HAP-1 (cell line): ENCODE measurements around the gene MATN3.

Source experiments
- DNase-seq, 2 experiments: peaks; one replicate each; pipeline ENCODE4 v3.0.0-alpha.2; 2016 to 2020; ENCODE audit warnings: low spot score in 2 of 2
- H3K27me3 ChIP-seq: fragments of 250-450 bp; sonication (Bioruptor Pico); 2 replicates; pipeline ENCODE4 v1.5.1; 2020; ENCODE audit warnings: low read depth, mild to moderate bottlenecking, moderate library complexity
- H3K36me3 ChIP-seq: fragments of 250-450 bp; sonication (Bioruptor Pico); replicated peaks from 2 replicates; pipeline ENCODE4 v1.5.1; 2020; ENCODE audit warnings: mild to moderate bottlenecking
- H3K4me1 ChIP-seq: fragments of 250-450 bp; sonication (Bioruptor Pico); 2 replicates; pipeline ENCODE4 v1.5.1; 2020; ENCODE audit warnings: mild to moderate bottlenecking
- H3K4me3 ChIP-seq: fragments of 250-450 bp; sonication (Bioruptor Pico); 2 replicates; pipeline ENCODE4 v1.5.1; 2020; ENCODE audit warnings: mild to moderate bottlenecking, moderate library complexity
- H3K9me3 ChIP-seq: fragments of 250-450 bp; sonication (Bioruptor Pico); 2 replicates; pipeline ENCODE4 v1.5.1; 2020; ENCODE audit warnings: mild to moderate bottlenecking, moderate library complexity
- in situ Hi-C: fragments of 300-500 bp; cut with MboI; formaldehyde crosslinking; loops from 3 replicates; pipeline ENCODE4 v1.14.3; 2020; ENCODE audit warnings: low sequenced_read_pairs, inconsistent platforms, mixed read lengths

MATN3 gene

GRCh38 chr2:20025065-20025786, 12.8 kb upstream of the MATN3 start:
- Histone ChIP-seq H3K36me3 (peaks cover under 1% of the 10 kb centered on the region; the same call in 1 of the 2 replicates), H3K9me3 (no peaks in the 10 kb centered on the region; the same call in 1 of the 2 replicates), H3K4me1 (no peaks in the 10 kb centered on the region), H3K27me3 (no peaks in the 10 kb centered on the region), H3K4me3 (no peak overlapping the region)
- no peak for DNase-seq
- in situ Hi-C loops = no loop called here

- Histone ChIP-seq H3K4me1 (no peaks in the 10 kb centered on the region), H3K9me3 (no peaks in the 10 kb centered on the region; the same call in 1 of the 2 replicates), H3K27me3 (no peaks in the 10 kb centered on the region), H3K4me3 (no peak overlapping the region), H3K36me3 (no peaks in the 10 kb centered on the region)
- in situ Hi-C loops = no loop called here
- DNase-seq = no peak
Observed at GRCh38 chr2:20023688-20024087, 11.2 kb upstream of the MATN3 start.

DNA sequence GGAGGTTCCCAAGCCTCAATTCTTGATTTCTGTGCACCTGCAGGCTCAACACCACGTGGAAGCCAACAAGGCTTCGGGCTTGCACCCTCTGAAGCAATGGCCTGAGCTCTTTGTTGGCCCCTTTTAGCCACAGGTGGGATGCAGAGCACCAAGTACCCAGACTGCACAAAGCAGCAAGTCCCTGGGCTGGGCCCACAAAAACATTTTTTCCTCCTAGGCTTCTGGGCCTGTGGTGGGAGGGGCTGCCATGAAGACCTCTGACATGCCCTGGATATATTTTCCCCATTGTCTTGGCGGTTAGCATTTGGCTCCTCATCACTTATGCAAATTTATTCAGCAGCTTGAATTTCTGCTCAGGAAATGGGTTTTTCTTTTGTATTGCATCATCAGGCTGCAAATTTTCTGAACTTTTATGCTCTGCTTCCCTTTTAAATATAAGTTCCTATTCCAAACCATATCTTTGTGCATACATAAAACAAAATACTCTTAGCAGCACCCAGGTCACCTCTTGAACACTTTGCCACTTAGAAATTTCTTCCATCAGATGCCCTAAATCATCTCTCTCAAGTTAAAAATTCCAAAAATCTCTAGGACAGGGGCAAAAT, 9.0 kb upstream of the MATN3 start:
- no peak overlapping the region for H3K4me3 ChIP-seq
- no peaks in the 10 kb centered on the region; the same call in 1 of the 2 replicates for H3K9me3 ChIP-seq
- H3K27me3 ChIP-seq = no peaks in the 10 kb centered on the region
- no peaks in the 10 kb centered on the region for H3K4me1 ChIP-seq
- DNase-seq = no peak
- in situ Hi-C loops = no loop called here
- no peaks in the 10 kb centered on the region for H3K36me3 ChIP-seq

DNA sequence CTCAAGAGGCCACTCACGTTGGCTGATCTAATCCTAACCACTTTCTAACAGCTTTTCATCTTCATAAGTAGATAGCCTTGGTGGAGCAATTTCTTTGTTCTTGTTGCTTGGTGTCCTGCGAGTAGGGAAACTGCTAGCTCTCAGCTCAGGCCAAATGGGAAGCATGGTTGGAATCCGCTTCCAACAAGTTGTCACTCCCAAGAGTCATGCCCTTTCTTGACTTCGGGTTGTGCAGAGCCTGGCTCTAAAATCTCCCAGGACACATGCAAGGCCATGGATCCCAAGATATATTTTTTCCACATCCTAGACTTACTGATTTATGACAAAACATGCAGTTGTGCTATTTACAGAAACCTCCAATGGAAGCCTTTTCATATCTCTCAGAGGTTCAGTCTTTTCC, 7.3 kb upstream of the MATN3 start:
- Histone ChIP-seq H3K9me3 (no peaks in the 10 kb centered on the region; the same call in 1 of the 2 replicates), H3K27me3 (no peaks in the 10 kb centered on the region), H3K4me3 (no peak overlapping the region), H3K4me1 (no peaks in the 10 kb centered on the region), H3K36me3 (no peaks in the 10 kb centered on the region)
- DNase-seq = no peak
- in situ Hi-C loops = no loop called here

GRCh38 chr2:20018601-20019152, 6.2 kb upstream of the MATN3 start:
- H3K36me3 ChIP-seq = no peaks in the 10 kb centered on the region
- no peak overlapping the region for H3K4me3 ChIP-seq
- H3K27me3 ChIP-seq = no peaks in the 10 kb centered on the region
- no peaks in the 10 kb centered on the region; the same call in 1 of the 2 replicates for H3K9me3 ChIP-seq
- DNase-seq = no peak
- H3K4me1 ChIP-seq = no peaks in the 10 kb centered on the region
- in situ Hi-C loops = no loop called here

DNA sequence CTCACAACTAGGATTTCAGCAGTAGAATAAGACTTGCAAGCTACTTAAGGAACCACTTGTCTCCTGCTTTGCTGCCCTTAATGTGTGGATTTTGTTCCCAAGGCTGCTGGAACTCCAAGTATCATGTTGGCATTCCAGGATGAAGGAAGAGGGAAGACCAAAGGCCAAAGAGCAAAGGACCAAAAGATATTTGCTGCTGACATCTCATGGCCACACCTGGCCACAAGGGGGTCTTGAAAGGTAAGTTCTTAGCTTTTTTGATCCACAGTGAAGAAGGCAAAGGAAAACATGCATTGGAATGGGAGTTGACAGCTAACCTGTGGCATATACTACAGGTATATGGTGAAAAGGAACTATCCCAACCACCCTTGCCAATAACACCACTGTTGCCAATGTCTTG, 3.9 kb upstream of the MATN3 start:
- DNase-seq = no peak
- no peaks in the 10 kb centered on the region for H3K4me1 ChIP-seq
- no peak overlapping the region for H3K4me3 ChIP-seq
- H3K27me3 ChIP-seq = peaks cover 2% of the 10 kb centered on the region; the same call in 1 of the 2 replicates
- no peaks in the 10 kb centered on the region for H3K36me3 ChIP-seq
- in situ Hi-C loops = no loop called here
- H3K9me3 ChIP-seq = no peaks in the 10 kb centered on the region; the same call in 1 of the 2 replicates

- in situ Hi-C loops = no loop called here
- Histone ChIP-seq H3K4me1 (no peaks in the 10 kb centered on the region), H3K36me3 (no peaks in the 10 kb centered on the region), H3K9me3 (no peaks in the 10 kb centered on the region), H3K27me3 (peaks cover 2% of the 10 kb centered on the region; the same call in 1 of the 2 replicates), H3K4me3 (no peak overlapping the region)
- peak; percentile 16 to 50 for DNase-seq
Observed at GRCh38 chr2:20015482-20016083, 3.1 kb upstream of the MATN3 start.

GRCh38 chr2:20013126-20013849, 820 bp upstream of the MATN3 start:
- H3K27me3 ChIP-seq = peaks cover 2% of the 10 kb centered on the region
- no peaks in the 10 kb centered on the region for H3K9me3 ChIP-seq
- in situ Hi-C loops = no loop called here
- H3K4me3 ChIP-seq = no peak overlapping the region
- no peak for DNase-seq
- no peaks in the 10 kb centered on the region for H3K36me3 ChIP-seq
- no peaks in the 10 kb centered on the region for H3K4me1 ChIP-seq

DNA sequence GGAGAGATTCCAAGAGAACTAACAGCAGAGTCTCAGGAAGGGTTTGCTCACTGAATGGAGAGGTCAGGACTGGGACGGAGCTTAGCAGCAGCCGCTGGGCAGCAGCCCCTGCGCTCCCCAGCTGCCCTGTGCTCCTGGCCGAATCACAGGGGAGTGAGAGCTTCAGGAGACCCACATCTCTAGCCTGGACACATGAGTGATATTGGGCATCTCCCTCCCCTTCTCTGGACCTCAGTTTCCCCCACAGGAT, 511 bp downstream of the MATN3 start:
- H3K27me3 ChIP-seq = peaks cover 5% of the 10 kb centered on the region
- no peak overlapping the region for H3K4me3 ChIP-seq
- H3K36me3 ChIP-seq = no peaks in the 10 kb centered on the region
- DNase-seq = no peak
- in situ Hi-C loops = no loop called here
- no peaks in the 10 kb centered on the region for H3K4me1 ChIP-seq
- no peaks in the 10 kb centered on the region for H3K9me3 ChIP-seq

GRCh38 chr2:20011276-20012031, 1.0 kb downstream of the MATN3 start:
- in situ Hi-C loops = no loop called here
- Histone ChIP-seq H3K4me1 (no peaks in the 10 kb centered on the region), H3K4me3 (no peak overlapping the region), H3K9me3 (no peaks in the 10 kb centered on the region), H3K36me3 (no peaks in the 10 kb centered on the region), H3K27me3 (peaks cover 5% of the 10 kb centered on the region)
- DNase-seq = no peak

DNA sequence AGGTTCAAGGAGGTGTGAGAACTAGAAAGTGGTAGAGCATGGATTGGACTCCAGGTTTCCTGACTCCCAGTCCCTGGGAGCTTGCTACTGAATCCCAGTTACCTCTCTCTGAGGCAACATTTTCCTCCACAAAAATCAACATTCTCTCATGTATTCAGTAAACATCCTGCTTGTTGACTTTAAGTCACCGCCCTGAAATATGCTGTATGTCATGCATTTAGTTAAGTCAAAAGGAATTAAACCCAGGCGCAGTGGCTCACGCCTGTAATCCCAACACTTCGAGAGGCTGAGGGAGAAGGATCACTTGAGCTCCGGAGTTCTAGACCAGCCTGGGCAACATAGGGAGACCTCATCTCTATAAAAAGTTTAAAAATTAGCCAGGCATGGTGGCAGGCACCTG, 3.8 kb downstream of the MATN3 start:
- DNase-seq = no peak
- peaks cover 5% of the 10 kb centered on the region for H3K27me3 ChIP-seq
- no peak overlapping the region for H3K4me3 ChIP-seq
- in situ Hi-C loops = no loop called here
- no peaks in the 10 kb centered on the region for H3K4me1 ChIP-seq
- no peaks in the 10 kb centered on the region for H3K36me3 ChIP-seq
- H3K9me3 ChIP-seq = no peaks in the 10 kb centered on the region

- H3K9me3 ChIP-seq = no peaks in the 10 kb centered on the region
- DNase-seq = no peak
Observed at GRCh38 chr2:20005891-20006470, 6.5 kb downstream of the MATN3 start.

GRCh38 chr2:20005067-20005627, 7.3 kb downstream of the MATN3 start:
- H3K36me3 ChIP-seq = no peaks in the 10 kb centered on the region
- DNase-seq = no peak
- H3K4me3 ChIP-seq = no peak overlapping the region
- no peaks in the 10 kb centered on the region for H3K4me1 ChIP-seq
- H3K9me3 ChIP-seq = no peaks in the 10 kb centered on the region
- in situ Hi-C loops = no loop called here
- H3K27me3 ChIP-seq = peaks cover 8% of the 10 kb centered on the region

More at GRCh38 chr2:20005891-20006470, 6.5 kb downstream of the MATN3 start:
- Histone ChIP-seq H3K36me3 (no peaks in the 10 kb centered on the region), H3K4me3 (no peak overlapping the region), H3K27me3 (peaks cover 8% of the 10 kb centered on the region), H3K4me1 (no peaks in the 10 kb centered on the region)
- in situ Hi-C loops = no loop called here
